GM12874 (cell line): ENCODE results near the gene EPS8L1.

Experiments
- CTCF ChIP-seq: IDR thresholded peaks from 2 replicates; pipeline ENCODE4 v1.5.1; 2011; ENCODE audit warnings: low read depth, mild to moderate bottlenecking, control low read depth, low read length, moderate library complexity; ENCODE audit not compliant: insufficient read depth

Gene EPS8L1

GRCh38 chr19:55112246-55112776, 36.6 kb downstream of the EPS8L1 start:
- TF ChIP-seq CTCF: no peak

- peak; percentile 43; the same call in 1 of the 2 replicates for TF ChIP-seq CTCF
Measured at GRCh38 chr19:55112777-55113569, 37.3 kb downstream of the EPS8L1 start.

DNA sequence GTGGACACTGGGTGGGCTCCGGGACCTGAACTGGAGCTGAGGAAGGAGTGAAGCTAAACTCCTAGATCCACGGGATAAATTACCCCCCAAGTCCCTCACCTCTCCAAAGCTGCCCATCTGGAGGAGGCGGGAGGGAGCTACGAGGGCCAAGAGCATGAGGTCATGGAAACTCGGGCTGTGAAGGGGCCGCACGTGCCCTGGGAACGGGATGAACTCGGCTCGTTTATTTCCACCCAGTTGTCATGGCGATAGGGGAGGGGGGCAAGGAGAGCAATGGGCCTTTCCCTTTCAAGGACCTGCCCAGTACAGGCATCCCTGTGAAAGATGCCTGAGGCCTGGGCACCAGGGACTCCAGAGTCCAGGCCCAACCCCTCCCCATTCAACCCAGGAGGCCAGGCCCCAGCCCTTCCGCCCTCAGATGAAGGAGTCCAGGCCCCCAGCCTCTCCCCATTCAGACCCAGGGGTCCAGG, 37.9 kb downstream of the EPS8L1 start:
- TF ChIP-seq CTCF: no peak

DNA sequence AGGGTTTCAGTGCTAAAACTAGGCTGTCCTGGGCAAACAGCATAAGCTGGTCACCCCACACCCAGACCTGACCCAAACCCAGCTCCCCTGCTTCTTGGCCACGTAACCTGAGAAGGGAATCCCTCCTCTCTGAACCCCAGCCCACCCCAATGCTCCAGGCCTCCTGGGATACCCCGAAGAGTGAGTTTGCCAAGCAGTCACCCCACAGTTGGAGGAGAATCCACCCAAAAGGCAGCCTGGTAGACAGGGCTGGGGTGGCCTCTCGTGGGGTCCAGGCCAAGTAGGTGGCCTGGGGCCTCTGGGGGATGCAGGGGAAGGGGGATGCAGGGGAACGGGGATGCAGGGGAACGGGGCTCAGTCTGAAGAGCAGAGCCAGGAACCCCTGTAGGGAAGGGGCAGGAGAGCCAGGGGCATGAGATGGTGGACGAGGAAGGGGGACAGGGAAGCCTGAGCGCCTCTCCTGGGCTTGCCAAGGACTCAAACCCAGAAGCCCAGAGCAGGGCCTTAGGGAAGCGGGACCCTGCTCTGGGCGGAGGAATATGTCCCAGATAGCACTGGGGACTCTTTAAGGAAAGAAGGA, 39.0 kb downstream of the EPS8L1 start:
- TF ChIP-seq CTCF: no peak

GRCh38 chr19:55115446-55116065, 39.9 kb downstream of the EPS8L1 start:
- TF ChIP-seq CTCF: no peak

DNA sequence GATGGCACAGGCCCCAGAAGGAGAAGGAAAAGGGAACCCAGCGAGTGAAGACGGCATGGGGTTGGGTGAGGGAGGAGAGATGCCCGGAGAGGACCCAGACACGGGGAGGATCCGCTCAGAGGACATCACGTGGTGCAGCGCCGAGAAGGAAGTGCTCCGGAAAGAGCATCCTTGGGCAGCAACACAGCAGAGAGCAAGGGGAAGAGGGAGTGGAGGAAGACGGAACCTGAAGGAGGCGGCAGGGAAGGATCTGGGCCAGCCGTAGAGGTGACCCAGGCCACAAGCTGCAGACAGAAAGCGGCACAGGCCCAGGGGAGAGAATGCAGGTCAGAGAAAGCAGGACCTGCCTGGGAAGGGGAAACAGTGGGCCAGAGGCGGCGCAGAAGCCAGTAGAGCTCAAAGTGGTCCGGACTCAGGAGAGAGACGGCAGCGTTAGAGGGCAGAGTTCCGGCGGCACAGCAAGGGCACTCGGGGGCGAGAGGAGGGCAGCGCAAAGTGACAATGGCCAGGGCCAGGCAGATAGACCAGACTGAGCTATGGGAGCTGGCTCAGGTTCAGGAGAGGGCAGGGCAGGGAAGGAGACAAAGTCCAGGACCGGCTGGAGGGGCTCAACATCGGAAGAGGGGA, 40.7 kb downstream of the EPS8L1 start:
- no peak for TF ChIP-seq CTCF
